ENCODE results near the gene GJA4.

GRCh38 chr1:34806396-34806795 is 13.6 kb downstream of the GJA4 start:
- no peak for TF ChIP-seq CTCF (IDR thresholded peaks at IDR 0.05; ENCODE audit: low read depth, low read length, missing input control)
- no peak for TF ChIP-seq RAD21 (IDR thresholded peaks at IDR 0.05)
- TF ChIP-seq NR2F2 (IDR thresholded peaks at IDR 0.05) = no peak
- TF ChIP-seq MAX (IDR thresholded peaks at IDR 0.05) = no peak

Data from liver (tissue), 3 donors.